Measurements from ENCODE around the gene NKIRAS2. TPM values are rescaled to one million over a fixed set of nuclear protein-coding genes. Genes with fewer than 3 reads are reported as not detected.

The NKIRAS2 gene
- total and polyA plus RNA-seq, 2 donors (not counting 3 experiments of a cell fraction or from before 2014, with no cell fraction given): 57.3 to 87.6 TPM

- no peak for TF ChIP-seq MYC (IDR thresholded peaks at IDR 0.05; ENCODE audit: low read depth, low read length)
- no peak for TF ChIP-seq EZH2 (IDR thresholded peaks at IDR 0.05; ENCODE audit: borderline replicate concordance, low read depth, low read length, severe bottlenecking)
- no peak for TF ChIP-seq POLR2A (IDR thresholded peaks at IDR 0.05; ENCODE audit: low read depth, low read length)
- no peak for TF ChIP-seq POLR2AphosphoS5 (IDR thresholded peaks at IDR 0.05; ENCODE audit: insufficient read depth, low read depth, low read length)
- TF ChIP-seq, protein P1, sequence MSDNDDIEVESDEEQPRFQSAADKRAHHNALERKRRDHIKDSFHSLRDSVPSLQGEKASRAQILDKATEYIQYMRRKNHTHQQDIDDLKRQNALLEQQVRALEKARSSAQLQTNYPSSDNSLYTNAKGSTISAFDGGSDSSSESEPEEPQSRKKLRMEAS (IDR thresholded peaks at IDR 0.05; ENCODE audit: insufficient read depth, insufficient read length): no peak
- TF ChIP-seq, protein P2, sequence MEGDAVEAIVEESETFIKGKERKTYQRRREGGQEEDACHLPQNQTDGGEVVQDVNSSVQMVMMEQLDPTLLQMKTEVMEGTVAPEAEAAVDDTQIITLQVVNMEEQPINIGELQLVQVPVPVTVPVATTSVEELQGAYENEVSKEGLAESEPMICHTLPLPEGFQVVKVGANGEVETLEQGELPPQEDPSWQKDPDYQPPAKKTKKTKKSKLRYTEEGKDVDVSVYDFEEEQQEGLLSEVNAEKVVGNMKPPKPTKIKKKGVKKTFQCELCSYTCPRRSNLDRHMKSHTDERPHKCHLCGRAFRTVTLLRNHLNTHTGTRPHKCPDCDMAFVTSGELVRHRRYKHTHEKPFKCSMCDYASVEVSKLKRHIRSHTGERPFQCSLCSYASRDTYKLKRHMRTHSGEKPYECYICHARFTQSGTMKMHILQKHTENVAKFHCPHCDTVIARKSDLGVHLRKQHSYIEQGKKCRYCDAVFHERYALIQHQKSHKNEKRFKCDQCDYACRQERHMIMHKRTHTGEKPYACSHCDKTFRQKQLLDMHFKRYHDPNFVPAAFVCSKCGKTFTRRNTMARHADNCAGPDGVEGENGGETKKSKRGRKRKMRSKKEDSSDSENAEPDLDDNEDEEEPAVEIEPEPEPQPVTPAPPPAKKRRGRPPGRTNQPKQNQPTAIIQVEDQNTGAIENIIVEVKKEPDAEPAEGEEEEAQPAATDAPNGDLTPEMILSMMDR (IDR thresholded peaks at IDR 0.05; ENCODE audit: extremely low read depth in 1 of 2, insufficient read depth in 1 of 2, low read depth in 1 of 2, low read length in 2 of 2): no peak
- TF ChIP-seq JUN (IDR thresholded peaks at IDR 0.05; ENCODE audit: borderline replicate concordance, insufficient read depth, insufficient read length, low read depth): no peak
- TF ChIP-seq GATA2 (IDR thresholded peaks at IDR 0.05; ENCODE audit: insufficient read depth, insufficient read length, low read depth, low read length): no peak
- H3K9ac ChIP-seq (replicated peaks; ENCODE audit: extremely low read depth, insufficient read depth, low read length): no peak overlapping the region
- H2AFZ ChIP-seq (ENCODE audit: low read depth, low read length): no peak overlapping the region
- H3K27me3 ChIP-seq (ENCODE audit: control insufficient read depth in 2 of 2, insufficient read depth in 2 of 2, low read length in 2 of 2): no peaks in the 10 kb centered on the region
- peaks cover 20% of the 10 kb centered on the region for H3K4me1 ChIP-seq (ENCODE audit: control insufficient read depth, extremely low read depth, insufficient read depth, low read length)
- DNase-seq (ENCODE audit: low read depth, low spot score) (no peak), FAIRE-seq (no peak)
- H3K9me3 ChIP-seq (replicated peaks; ENCODE audit: control insufficient read depth, insufficient read depth, low read length): no peaks in the 10 kb centered on the region
- no peaks in the 10 kb centered on the region for H3K79me2 ChIP-seq (ENCODE audit: control insufficient read depth, insufficient read depth, low read length)
- H4K20me1 ChIP-seq (replicated peaks; ENCODE audit: control insufficient read depth, extremely low read depth, insufficient read depth, low read length): no peaks in the 10 kb centered on the region
- no peaks in the 10 kb centered on the region for H3K9me1 ChIP-seq (replicated peaks; ENCODE audit: control insufficient read depth, extremely low read depth, insufficient read depth, low read length)
- BruUV-seq (replicated peaks): no TSS peak
- ChIA-PET CTCF (interaction anchor here (0.5 to 6.3 kb wide), 6 partner anchors 13 to 155 kb away, joined by 3 to 40 read pairs (median 4); partner anchors contain the start of gene CNP), POLR2A (no interaction called here)
- dilution Hi-C loops (cut with MboI; ENCODE audit: extremely low pct_ligation_motif_present, low sequenced_read_pairs): no loop called here
- intact Hi-C loops (cut with micrococcal nuclease): loop anchor here (10.0 kb wide), 1 partner anchor 498 kb away; no protein-coding TSS in a partner anchor
- peaks cover 3 to 16% of the 10 kb centered on the region in 2 experiments for H3K36me3 ChIP-seq (ENCODE audit: control insufficient read depth in 2 of 2, extremely low read depth in 1 of 2, insufficient read depth in 2 of 2, low read length in 2 of 2)
- no peak overlapping the region for H3K4me2 ChIP-seq (ENCODE audit: insufficient read depth, low read length)
- no peak overlapping the region for H3K27ac ChIP-seq (ENCODE audit: insufficient read depth, low read depth, low read length)
- no peak overlapping the region for H3K4me3 ChIP-seq (replicated peaks in 1 of 3; ENCODE audit: insufficient read depth in 1 of 3, low read depth in 1 of 3, low read length in 3 of 3)
Measured at GRCh38 chr17:42026857-42027589, 7.1 kb downstream of the NKIRAS2 start.
